RKO (cell line): ENCODE data around the gene OR5C1.
A peak's percentile ranks its signal among the peaks of the same experiment; 100 is the strongest.
"Not testable (repeated sequence)": the region's sequence is repeated elsewhere in the genome, so short reads cannot be mapped to it uniquely, and the experiment has no call there.

ENCODE experiments used
- DNase-seq: peaks from one replicate; pipeline ENCODE4 v3.0.0-alpha.2; 2016; ENCODE audit warnings: low spot score

Gene OR5C1

DNA sequence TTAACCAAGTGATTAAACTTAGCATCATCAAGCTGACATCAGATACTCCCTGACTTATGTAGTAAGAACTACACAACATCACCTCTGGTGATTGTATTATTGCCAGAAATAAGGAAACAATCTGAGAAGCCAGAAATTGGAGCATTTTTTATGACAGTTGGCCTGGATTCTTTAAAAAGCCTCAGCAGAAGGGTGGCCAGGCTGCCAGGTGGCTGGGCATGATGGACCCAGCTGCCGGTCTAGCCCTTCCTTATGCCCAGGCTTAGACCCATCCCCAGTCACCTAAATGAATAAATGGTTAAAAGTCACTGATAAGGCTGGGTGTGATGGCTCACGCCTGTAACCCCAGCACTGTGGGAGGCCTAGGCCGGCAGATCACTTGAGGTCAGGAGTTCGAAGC is 24.0 kb downstream of the OR5C1 start:
- DNase-seq = peak; percentile 36

GRCh38 chr9:122814545-122814944 is 25.8 kb downstream of the OR5C1 start:
- DNase-seq = no peak

DNA sequence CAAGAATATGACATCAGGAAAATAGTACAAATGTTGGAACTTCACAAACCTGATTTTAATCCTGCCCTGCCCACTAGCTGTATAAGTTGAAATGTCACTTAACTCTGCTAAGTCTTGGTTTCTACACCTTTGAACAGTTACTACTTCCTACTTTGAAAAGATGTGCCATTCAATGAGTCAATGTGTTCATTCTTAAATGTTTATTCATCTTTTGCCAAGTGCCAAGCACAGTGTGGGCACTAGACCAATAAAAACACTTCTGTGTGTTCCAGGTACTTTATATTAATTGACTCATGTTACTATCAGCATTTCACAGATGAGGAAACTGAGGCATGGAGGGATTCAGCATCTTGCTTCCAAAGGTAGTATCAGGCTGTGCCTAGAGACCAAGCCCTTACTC is 26.8 kb downstream of the OR5C1 start:
- DNase-seq = no peak

GRCh38 chr9:122816163-122816867 is 27.6 kb downstream of the OR5C1 start:
- DNase-seq = no peak

- no peak for DNase-seq
These were observed 30.6 kb downstream of the OR5C1 start for GRCh38 chr9:122819326-122819725.

DNA sequence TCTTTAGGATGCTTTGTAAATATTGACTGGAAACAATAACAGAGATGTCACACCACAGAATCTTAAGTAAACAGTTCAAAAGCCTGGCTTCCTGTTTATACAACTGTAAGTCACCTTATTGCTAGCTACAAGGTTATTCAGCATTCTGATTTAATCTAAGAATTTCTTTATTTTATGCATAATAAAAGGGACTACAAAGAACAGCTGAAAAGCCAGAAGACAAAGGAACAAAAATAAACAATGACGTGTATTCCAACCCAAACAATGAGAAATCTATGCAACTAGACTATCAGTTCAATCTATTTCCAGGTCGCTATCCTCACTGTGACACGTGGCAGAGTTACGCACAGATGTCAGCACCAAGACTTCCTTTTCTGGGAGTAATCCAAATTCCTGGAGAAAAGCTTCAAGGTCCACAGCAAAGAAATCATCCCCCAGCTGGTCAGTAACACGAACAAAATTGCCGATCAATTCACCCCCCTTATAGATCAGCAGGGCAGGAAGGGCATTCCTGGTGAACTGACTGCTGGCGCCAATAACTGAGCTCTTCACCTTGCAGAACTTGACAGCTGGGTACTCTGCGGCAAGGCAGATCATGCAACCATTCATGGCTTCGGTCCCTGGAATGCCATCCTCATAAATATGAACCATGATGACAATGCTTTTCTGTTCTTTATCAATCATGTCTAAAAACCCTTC is 31.2 kb downstream of the OR5C1 start:
- DNase-seq = no peak

DNA sequence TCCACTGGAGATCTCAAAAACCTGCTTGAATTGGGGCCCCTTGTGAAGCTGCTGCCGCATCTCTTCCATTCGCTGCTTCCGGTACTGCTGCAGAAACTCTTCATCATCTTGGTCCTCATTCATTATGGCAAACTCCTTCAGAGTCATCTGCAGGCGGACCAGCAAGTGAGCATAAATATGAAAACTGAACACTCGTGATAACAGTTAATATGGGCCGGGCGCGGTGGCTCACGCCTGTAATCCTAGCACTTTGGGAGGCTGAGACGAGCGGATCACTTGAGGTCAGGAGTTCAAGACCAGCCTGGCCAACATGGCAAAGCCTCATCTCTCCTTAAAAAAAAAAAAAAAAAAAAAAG is 31.7 kb downstream of the OR5C1 start:
- no peak for DNase-seq

- no peak for DNase-seq
These were observed 32.7 kb downstream of the OR5C1 start for GRCh38 chr9:122821278-122821943.

- no peak for DNase-seq
These were observed 33.3 kb downstream of the OR5C1 start for GRCh38 chr9:122822056-122822455.

DNA sequence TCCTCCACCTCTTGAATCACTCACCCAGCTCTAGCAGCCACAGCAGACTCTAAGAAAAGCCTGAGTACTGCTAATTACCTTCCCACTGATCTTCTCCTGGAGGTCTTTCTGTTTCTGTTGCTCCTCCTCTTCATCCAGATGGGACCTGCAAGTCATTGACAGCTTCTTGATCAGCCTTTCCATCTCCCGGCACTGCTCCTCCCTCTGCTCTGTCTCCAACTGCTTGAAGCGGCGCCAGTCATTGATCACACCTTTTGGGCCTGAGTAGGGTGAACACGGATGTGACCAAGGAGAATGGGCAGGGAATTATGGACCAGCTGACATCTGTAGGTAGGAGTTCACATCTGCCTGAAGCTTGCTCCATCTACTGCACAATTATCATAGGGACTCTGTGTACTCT is 34.2 kb downstream of the OR5C1 start:
- no peak for DNase-seq

DNA sequence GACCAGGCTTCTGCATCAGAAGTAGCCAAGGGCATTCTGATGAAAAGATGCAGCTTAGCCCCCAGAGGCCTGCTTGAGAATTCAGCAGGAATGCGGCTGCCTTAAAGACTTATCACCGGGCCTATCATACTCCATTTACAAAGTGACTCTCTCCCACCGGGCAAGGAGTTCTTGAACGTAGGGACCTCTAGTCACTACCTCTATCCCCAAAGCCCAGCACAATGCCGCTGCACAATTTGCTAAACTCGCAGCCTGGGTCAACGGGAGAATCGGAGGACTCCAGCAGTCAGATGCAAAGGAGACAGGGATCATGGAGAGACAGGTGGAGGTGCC is 39.0 kb downstream of the OR5C1 start:
- peak; percentile 71 for DNase-seq

DNA sequence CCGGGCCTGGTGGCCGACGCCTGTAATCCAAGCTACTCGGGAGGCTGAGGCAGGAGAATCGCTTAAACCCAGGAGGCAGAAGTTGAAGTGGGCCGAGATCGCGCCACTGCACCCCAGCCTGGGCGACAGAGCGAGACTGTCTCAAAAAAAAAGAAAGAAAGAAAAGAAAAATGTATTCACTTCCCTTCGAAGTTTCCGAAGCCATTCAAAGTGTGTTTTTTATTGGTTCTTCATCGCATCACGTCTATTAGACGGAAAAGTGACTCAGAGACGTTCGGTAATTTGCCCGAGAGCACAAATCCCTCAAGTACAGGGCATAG is 40.2 kb downstream of the OR5C1 start:
- not testable (repeated sequence) for DNase-seq

- no peak for DNase-seq
These were observed 43.5 kb downstream of the OR5C1 start for GRCh38 chr9:122832194-122832593.

DNA sequence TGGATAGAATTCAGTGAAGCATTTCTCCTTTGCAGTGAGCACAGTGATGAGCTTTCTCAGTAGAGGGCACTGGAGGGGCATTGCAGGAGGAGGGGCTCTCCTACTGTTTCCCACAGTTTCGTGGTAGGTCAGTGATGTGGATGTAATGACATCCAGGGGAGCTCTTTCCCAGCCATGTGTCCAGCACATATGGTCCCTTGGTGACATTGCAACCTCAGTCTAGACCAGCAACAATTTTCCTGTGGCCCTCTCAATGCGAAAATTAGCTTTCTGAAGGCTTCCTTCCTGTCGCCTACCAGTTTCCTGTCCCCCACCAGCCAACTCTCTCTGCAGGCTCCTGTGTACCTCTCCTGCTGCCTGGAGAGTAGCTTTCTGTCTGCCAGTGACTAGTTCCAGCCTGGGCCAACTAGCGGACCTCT is 46.6 kb downstream of the OR5C1 start:
- peak; percentile 21 for DNase-seq

- DNase-seq = no peak
These were observed 48.6 kb downstream of the OR5C1 start for GRCh38 chr9:122837266-122837850.

DNA sequence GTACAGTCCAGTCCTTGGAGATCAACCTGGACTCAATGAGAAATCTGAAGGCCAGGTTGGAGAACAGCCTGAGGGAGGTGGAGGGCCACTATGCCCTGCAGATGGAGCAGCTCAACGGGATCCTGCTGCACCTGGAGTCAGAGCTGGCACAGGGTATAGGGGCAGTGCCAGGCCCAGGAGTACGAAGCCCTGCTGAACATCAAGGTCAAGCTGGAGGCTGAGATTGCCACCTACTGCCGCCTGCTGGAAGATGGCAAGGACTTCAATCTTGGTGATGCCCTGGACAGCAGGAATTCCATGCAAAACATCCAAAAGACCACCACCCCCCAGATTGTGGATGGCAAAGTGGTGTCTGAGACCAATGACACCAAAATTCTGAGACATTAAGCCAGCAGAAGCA is 49.7 kb downstream of the OR5C1 start:
- not testable (repeated sequence) for DNase-seq
